ENCODE results near the gene LMO7.
"Not testable (repeated sequence)": the region's sequence is repeated elsewhere in the genome, so short reads cannot be mapped to it uniquely, and the experiment has no call there.

Gene LMO7

DNA sequence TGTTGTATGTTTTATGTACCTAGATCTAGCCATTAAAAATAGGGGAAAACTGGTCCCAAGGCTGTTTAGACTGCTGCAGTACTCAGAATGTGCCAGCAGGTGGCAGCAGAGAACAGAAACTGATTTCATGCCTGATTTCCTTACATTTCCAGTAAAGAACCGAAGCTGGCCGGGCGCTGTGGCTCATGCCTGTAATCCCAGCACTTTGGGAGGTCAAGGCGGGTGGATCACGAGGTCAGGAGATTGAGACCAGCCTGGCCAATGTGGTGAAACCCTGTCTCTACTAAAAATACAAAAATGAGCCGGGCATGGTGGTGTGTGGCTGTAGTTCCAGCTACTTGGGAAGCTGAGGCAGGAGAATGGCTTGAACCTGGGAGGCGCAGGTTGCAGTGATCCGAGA lies 59.8 kb downstream of the LMO7 start:
- not testable (repeated sequence) for H2BK15ac ChIP-seq (ENCODE audit: low read depth, poor library complexity, severe bottlenecking); H3K9me3 ChIP-seq (ENCODE audit: control insufficient read depth, low read length); H3K27me3 ChIP-seq (ENCODE audit: control insufficient read depth in 1 of 2, insufficient read depth in 1 of 2, low read length in 2 of 2); H4K91ac ChIP-seq (ENCODE audit: low read length); H3K18ac ChIP-seq (ENCODE audit: low read depth in 1 of 2, low read length in 2 of 2); H3K4me3 ChIP-seq (ENCODE audit: insufficient read depth in 1 of 2, low read depth in 1 of 2, low read length in 2 of 2); H3K14ac ChIP-seq (ENCODE audit: low read length in 2 of 2); H3K23ac ChIP-seq (ENCODE audit: low read length in 2 of 2); H3K4me2 ChIP-seq (ENCODE audit: low read length, poor library complexity, severe bottlenecking); H2BK12ac ChIP-seq (ENCODE audit: low read length in 2 of 2); H3K4me1 ChIP-seq (ENCODE audit: control insufficient read depth, insufficient read depth, low read depth, low read length); H3K27ac ChIP-seq (ENCODE audit: low read length, poor library complexity, severe bottlenecking); H3K4ac ChIP-seq (ENCODE audit: low read depth in 1 of 2, low read length in 2 of 2); H4K8ac ChIP-seq (ENCODE audit: low read length); H2AK5ac ChIP-seq (ENCODE audit: low read length, severe bottlenecking); H2AFZ ChIP-seq (ENCODE audit: low read depth, low read length); H2BK120ac ChIP-seq (ENCODE audit: low read depth, low read length); H2BK5ac ChIP-seq (ENCODE audit: low read depth, low read length, poor library complexity, severe bottlenecking); H3K9ac ChIP-seq (ENCODE audit: low read length)
- H3K36me3 ChIP-seq (ENCODE audit: control insufficient read depth in 1 of 2, insufficient read depth in 2 of 2, low read depth in 1 of 2, low read length in 2 of 2): peaks cover 9 to 17% of the 10 kb centered on the region in 2 experiments
- peak; percentile 79 for DNase-seq
- peaks cover 38% of the 10 kb centered on the region for H3K79me1 ChIP-seq (replicated peaks; ENCODE audit: low read length, poor library complexity, severe bottlenecking)
- 34% methylated on average over 8 of the region's 8 CpGs for WGBS

DNA sequence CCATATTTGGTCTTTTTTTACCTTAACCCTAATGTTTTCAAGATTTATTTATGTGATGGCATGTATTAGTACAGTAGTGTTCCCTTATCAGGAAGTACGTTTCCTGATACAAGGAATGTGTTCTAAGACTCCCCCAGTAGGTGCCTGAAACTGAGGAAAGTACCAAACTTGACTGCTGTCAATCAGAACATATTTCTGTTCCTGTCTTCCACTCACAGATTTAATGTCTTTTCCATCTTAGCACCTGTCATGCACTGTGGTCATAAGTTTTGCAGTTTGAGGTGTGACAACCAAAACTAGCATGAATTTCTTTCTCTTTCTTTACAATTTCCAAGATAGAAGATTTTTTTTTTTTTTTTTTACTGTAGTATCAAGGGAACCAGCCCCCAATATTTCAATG lies 62.9 kb downstream of the LMO7 start:
- H4K91ac ChIP-seq (ENCODE audit: low read length): no peak overlapping the region
- DNase-seq: no peak
- no peak overlapping the region for H2BK5ac ChIP-seq (ENCODE audit: low read depth, low read length, poor library complexity, severe bottlenecking)
- H3K9me3 ChIP-seq (ENCODE audit: control insufficient read depth, low read length): no peaks in the 10 kb centered on the region
- no peak overlapping the region for H3K18ac ChIP-seq (ENCODE audit: low read depth in 1 of 2, low read length in 2 of 2)
- no peak overlapping the region for H2AK5ac ChIP-seq (ENCODE audit: low read length, severe bottlenecking)
- no peak overlapping the region for H3K14ac ChIP-seq (ENCODE audit: low read length in 2 of 2)
- H3K27me3 ChIP-seq (ENCODE audit: control insufficient read depth in 1 of 2, insufficient read depth in 1 of 2, low read length in 2 of 2): no peaks in the 10 kb centered on the region
- no peak overlapping the region for H3K4me2 ChIP-seq (ENCODE audit: low read length, poor library complexity, severe bottlenecking)
- H3K4me3 ChIP-seq (ENCODE audit: insufficient read depth in 1 of 2, low read depth in 1 of 2, low read length in 2 of 2): no peak overlapping the region
- H2BK12ac ChIP-seq (ENCODE audit: low read length in 2 of 2): no peak overlapping the region
- H3K36me3 ChIP-seq (ENCODE audit: control insufficient read depth in 1 of 2, insufficient read depth in 2 of 2, low read depth in 1 of 2, low read length in 2 of 2): peaks cover 5 to 11% of the 10 kb centered on the region in 2 experiments
- no peak overlapping the region for H3K23ac ChIP-seq (ENCODE audit: low read length in 2 of 2)
- no peak overlapping the region for H3K27ac ChIP-seq (ENCODE audit: low read length, poor library complexity, severe bottlenecking)
- 100% methylated on average over 1 of the region's 1 CpG for WGBS
- no peak overlapping the region for H2AFZ ChIP-seq (ENCODE audit: low read depth, low read length)
- H3K4ac ChIP-seq (ENCODE audit: low read depth in 1 of 2, low read length in 2 of 2): no peak overlapping the region
- no peak overlapping the region for H4K8ac ChIP-seq (ENCODE audit: low read length)
- H3K79me1 ChIP-seq (replicated peaks; ENCODE audit: low read length, poor library complexity, severe bottlenecking): peaks cover 31% of the 10 kb centered on the region
- no peak overlapping the region for H3K9ac ChIP-seq (ENCODE audit: low read length)
- no peak overlapping the region for H2BK15ac ChIP-seq (ENCODE audit: low read depth, poor library complexity, severe bottlenecking)
- no peak overlapping the region for H2BK120ac ChIP-seq (ENCODE audit: low read depth, low read length)
- no peaks in the 10 kb centered on the region for H3K4me1 ChIP-seq (ENCODE audit: control insufficient read depth, insufficient read depth, low read depth, low read length)

GRCh38 chr13:75699717-75700116 lies 63.6 kb downstream of the LMO7 start:
- H3K9me3 ChIP-seq (ENCODE audit: control insufficient read depth, low read length); H3K23ac ChIP-seq (ENCODE audit: low read length in 2 of 2); DNase-seq; H3K4me2 ChIP-seq (ENCODE audit: low read length, poor library complexity, severe bottlenecking); H2BK15ac ChIP-seq (ENCODE audit: low read depth, poor library complexity, severe bottlenecking); H3K4ac ChIP-seq (ENCODE audit: low read depth in 1 of 2, low read length in 2 of 2); H2AFZ ChIP-seq (ENCODE audit: low read depth, low read length); H3K14ac ChIP-seq (ENCODE audit: low read length in 2 of 2); H3K36me3 ChIP-seq (ENCODE audit: control insufficient read depth in 1 of 2, insufficient read depth in 2 of 2, low read depth in 1 of 2, low read length in 2 of 2); H3K4me3 ChIP-seq (ENCODE audit: insufficient read depth in 1 of 2, low read depth in 1 of 2, low read length in 2 of 2); H4K91ac ChIP-seq (ENCODE audit: low read length); H2BK120ac ChIP-seq (ENCODE audit: low read depth, low read length); H3K4me1 ChIP-seq (ENCODE audit: control insufficient read depth, insufficient read depth, low read depth, low read length); H2BK12ac ChIP-seq (ENCODE audit: low read length in 2 of 2); H3K27me3 ChIP-seq (ENCODE audit: control insufficient read depth in 1 of 2, insufficient read depth in 1 of 2, low read length in 2 of 2); H3K27ac ChIP-seq (ENCODE audit: low read length, poor library complexity, severe bottlenecking); H3K9ac ChIP-seq (ENCODE audit: low read length); H3K18ac ChIP-seq (ENCODE audit: low read depth in 1 of 2, low read length in 2 of 2); H4K8ac ChIP-seq (ENCODE audit: low read length); H2AK5ac ChIP-seq (ENCODE audit: low read length, severe bottlenecking); H2BK5ac ChIP-seq (ENCODE audit: low read depth, low read length, poor library complexity, severe bottlenecking): not testable (repeated sequence)
- H3K79me1 ChIP-seq (replicated peaks; ENCODE audit: low read length, poor library complexity, severe bottlenecking): peaks cover 27% of the 10 kb centered on the region
- 92% methylated on average over 7 of the region's 7 CpGs for WGBS

DNA sequence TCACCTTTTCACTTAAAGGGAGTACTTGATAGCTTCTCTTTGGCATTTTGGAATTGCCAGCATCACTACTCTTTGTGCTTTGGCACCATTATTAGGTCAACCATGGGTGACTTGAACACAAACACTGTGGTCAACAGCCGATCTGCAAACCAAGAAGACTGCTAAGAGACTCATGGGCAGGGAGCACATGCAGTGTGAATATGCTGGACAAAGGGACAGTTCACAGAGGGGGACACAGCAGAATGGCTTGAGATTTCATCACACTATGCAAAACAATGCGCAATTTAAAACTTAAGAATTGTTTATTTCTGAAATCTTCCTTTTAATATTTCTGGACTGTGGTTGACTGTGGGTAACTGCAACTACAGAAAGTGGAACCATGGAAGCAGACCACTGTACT lies 64.4 kb downstream of the LMO7 start:
- Histone ChIP-seq H4K91ac (ENCODE audit: low read length) (no peak overlapping the region), H3K4ac (ENCODE audit: low read depth in 1 of 2, low read length in 2 of 2) (no peak overlapping the region), H2AK5ac (ENCODE audit: low read length, severe bottlenecking) (no peak overlapping the region), H3K27ac (ENCODE audit: low read length, poor library complexity, severe bottlenecking) (no peak overlapping the region), H3K36me3 (ENCODE audit: control insufficient read depth in 1 of 2, insufficient read depth in 2 of 2, low read depth in 1 of 2, low read length in 2 of 2) (peaks cover 5 to 7% of the 10 kb centered on the region in 2 experiments), H3K4me3 (ENCODE audit: insufficient read depth in 1 of 2, low read depth in 1 of 2, low read length in 2 of 2) (no peak overlapping the region), H2BK5ac (ENCODE audit: low read depth, low read length, poor library complexity, severe bottlenecking) (no peak overlapping the region), H2BK15ac (ENCODE audit: low read depth, poor library complexity, severe bottlenecking) (no peak overlapping the region), H3K27me3 (ENCODE audit: control insufficient read depth in 1 of 2, insufficient read depth in 1 of 2, low read length in 2 of 2) (no peaks in the 10 kb centered on the region), H3K4me1 (ENCODE audit: control insufficient read depth, insufficient read depth, low read depth, low read length) (peaks cover 2% of the 10 kb centered on the region), H3K79me1 (replicated peaks; ENCODE audit: low read length, poor library complexity, severe bottlenecking) (peaks cover 26% of the 10 kb centered on the region), H3K9me3 (ENCODE audit: control insufficient read depth, low read length) (no peaks in the 10 kb centered on the region), H3K23ac (ENCODE audit: low read length in 2 of 2) (no peak overlapping the region), H3K18ac (ENCODE audit: low read depth in 1 of 2, low read length in 2 of 2) (no peak overlapping the region), H3K9ac (ENCODE audit: low read length) (no peak overlapping the region), H3K14ac (ENCODE audit: low read length in 2 of 2) (no peak overlapping the region), H2AFZ (ENCODE audit: low read depth, low read length) (no peak overlapping the region), H4K8ac (ENCODE audit: low read length) (no peak overlapping the region), H2BK120ac (ENCODE audit: low read depth, low read length) (no peak overlapping the region), H3K4me2 (ENCODE audit: low read length, poor library complexity, severe bottlenecking) (no peak overlapping the region), H2BK12ac (ENCODE audit: low read length in 2 of 2) (no peak overlapping the region)
- WGBS: 88% methylated on average over 1 of the region's 2 CpGs
- DNase-seq: no peak
